Measurements from ENCODE around the gene MRPL53. TPM values are rescaled to one million over a fixed set of nuclear protein-coding genes. Genes with fewer than 3 reads are reported as not detected.
"Not testable (repeated sequence)": the region's sequence is repeated elsewhere in the genome, so short reads cannot be mapped to it uniquely, and the experiment has no call there.

Gene MRPL53
- total RNA-seq, 4 donors from 2014 or later: 15.4 to 40.4 (median 38.8) TPM

DNA sequence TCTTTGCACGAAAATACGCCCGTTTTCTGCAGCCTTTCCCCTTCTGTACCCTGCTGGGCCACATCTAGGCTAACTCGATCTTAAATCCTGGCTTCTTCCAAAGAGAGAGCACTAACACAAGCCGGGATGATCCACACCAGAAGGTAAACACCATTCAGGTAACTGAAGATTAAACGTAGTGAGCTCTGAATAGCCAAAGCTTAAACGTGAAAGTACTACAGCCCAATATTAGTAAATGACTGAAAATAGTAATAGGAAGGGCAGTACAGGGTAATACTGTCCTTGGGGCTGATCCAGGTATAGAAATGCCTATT, 422 bp upstream of the MRPL53 start:
- Histone ChIP-seq H3K36me3 (peaks cover 9 to 36% (median 30%) of the 10 kb centered on the region in 4 donors), H3K4me3 (peak overlapping the region; percentile 63 to 89 (median 73)), H3K27me3 (no peaks in the 10 kb centered on the region), H3K27ac (replicated peaks in 1 of 4) (peak overlapping the region; percentile 80 to 90 (median 84)), H3K9me3 (no peaks in the 10 kb centered on the region), H3K4me1 (peaks cover 20 to 28% (median 26%) of the 10 kb centered on the region in 4 donors)
- intact Hi-C loops (cut with DNase I): no loop called here
- DNase-seq (ENCODE audit: extremely low spot score): no peak
- no peak for TF ChIP-seq EP300 (IDR thresholded peaks at IDR 0.05)
- TF ChIP-seq POLR2A (IDR thresholded peaks at IDR 0.05; ENCODE audit: low read depth): no peak
- TF ChIP-seq, protein P1, sequence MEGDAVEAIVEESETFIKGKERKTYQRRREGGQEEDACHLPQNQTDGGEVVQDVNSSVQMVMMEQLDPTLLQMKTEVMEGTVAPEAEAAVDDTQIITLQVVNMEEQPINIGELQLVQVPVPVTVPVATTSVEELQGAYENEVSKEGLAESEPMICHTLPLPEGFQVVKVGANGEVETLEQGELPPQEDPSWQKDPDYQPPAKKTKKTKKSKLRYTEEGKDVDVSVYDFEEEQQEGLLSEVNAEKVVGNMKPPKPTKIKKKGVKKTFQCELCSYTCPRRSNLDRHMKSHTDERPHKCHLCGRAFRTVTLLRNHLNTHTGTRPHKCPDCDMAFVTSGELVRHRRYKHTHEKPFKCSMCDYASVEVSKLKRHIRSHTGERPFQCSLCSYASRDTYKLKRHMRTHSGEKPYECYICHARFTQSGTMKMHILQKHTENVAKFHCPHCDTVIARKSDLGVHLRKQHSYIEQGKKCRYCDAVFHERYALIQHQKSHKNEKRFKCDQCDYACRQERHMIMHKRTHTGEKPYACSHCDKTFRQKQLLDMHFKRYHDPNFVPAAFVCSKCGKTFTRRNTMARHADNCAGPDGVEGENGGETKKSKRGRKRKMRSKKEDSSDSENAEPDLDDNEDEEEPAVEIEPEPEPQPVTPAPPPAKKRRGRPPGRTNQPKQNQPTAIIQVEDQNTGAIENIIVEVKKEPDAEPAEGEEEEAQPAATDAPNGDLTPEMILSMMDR (IDR thresholded peaks at IDR 0.05): no peak
- TF ChIP-seq POLR2AphosphoS5 (IDR thresholded peaks at IDR 0.05): no peak
- WGBS: 12% methylated on average over 7 of the region's 7 CpGs

DNA sequence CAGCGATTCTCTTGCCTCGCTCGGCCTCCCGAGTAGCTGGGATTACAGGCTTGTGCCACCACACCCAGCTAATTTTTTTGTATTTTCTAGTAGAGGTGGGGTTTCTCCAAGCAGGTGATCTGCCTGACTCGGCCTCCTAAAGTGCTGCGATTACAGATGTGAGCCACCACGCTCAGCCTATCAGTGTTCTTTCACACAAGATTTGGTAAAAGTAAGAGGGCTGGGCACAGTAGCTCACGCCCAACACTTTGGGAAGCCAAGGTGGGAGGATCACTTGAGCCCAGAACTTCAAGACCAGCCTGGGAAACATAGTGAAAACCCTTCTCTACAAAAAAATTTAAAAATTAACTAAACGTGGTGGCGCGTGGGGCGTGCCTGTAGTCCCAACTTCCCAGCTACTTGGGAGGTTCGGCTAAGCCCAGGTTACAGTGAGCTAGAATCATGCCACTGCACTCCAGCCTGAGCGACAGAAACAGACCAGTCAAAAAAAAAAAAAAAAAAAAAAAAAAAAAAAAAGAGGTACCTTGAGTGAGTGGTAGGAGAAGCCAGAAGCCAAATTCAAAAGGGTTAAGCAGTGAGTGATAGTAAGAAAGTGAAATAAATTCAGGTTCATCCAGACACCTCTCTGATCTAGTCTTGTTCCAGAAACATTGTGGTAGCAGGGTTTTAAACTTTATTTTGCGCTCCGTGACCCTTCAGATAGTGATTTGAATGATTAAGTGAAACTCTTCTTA, 981 bp downstream of the MRPL53 start:
- WGBS: 71% methylated on average over 10 of the region's 16 CpGs
- H3K27ac ChIP-seq (replicated peaks in 1 of 4): peak overlapping the region; percentile 80 to 90 (median 84)
- peaks cover 20 to 27% (median 24%) of the 10 kb centered on the region in 4 donors for H3K4me1 ChIP-seq
- TF ChIP-seq EP300 (IDR thresholded peaks at IDR 0.05): no peak
- TF ChIP-seq POLR2AphosphoS5 (IDR thresholded peaks at IDR 0.05): no peak
- TF ChIP-seq, protein P1 (IDR thresholded peaks at IDR 0.05): no peak
- TF ChIP-seq POLR2A (IDR thresholded peaks at IDR 0.05; ENCODE audit: low read depth): no peak
- H3K36me3 ChIP-seq: peaks cover 9 to 25% (median 21%) of the 10 kb centered on the region in 4 donors
- no peak for DNase-seq (ENCODE audit: extremely low spot score)
- no peaks in the 10 kb centered on the region for H3K27me3 ChIP-seq
- intact Hi-C loops (cut with DNase I): no loop called here
- no peaks in the 10 kb centered on the region for H3K9me3 ChIP-seq
- H3K4me3 ChIP-seq: peak overlapping the region; percentile 63 to 89 (median 73)

DNA sequence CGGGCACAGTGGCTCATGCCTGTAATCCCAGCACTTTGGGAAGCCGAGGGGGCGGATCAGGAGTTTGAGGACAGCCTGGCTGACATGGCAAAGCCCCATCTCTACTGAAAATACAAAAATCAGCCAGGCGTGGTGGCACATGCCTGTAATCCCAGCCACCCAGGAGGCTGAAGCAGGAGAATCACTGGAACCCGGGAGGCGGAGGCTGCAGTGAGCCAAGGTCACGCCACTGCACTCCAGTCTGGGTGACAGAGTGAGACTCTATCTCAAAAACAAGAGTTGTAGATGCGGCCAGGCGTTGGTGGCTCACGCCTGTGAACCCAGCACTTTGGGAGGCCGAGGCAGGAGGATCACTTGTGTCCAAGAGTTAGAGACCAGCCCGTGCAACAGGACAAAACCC, 1.7 kb downstream of the MRPL53 start:
- DNase-seq (ENCODE audit: extremely low spot score); H3K9me3 ChIP-seq; H3K27me3 ChIP-seq; H3K4me3 ChIP-seq; intact Hi-C loops (cut with DNase I): not testable (repeated sequence)
- 96% methylated on average over 12 of the region's 12 CpGs for WGBS
- H3K4me1 ChIP-seq: peaks cover 24 to 35% (median 30%) of the 10 kb centered on the region in 4 donors
- H3K36me3 ChIP-seq: peaks cover 9 to 21% (median 17%) of the 10 kb centered on the region in 4 donors
- peak overlapping the region in 2 of 4 donors; percentile 33 to 80 for H3K27ac ChIP-seq (replicated peaks in 1 of 4)

DNA sequence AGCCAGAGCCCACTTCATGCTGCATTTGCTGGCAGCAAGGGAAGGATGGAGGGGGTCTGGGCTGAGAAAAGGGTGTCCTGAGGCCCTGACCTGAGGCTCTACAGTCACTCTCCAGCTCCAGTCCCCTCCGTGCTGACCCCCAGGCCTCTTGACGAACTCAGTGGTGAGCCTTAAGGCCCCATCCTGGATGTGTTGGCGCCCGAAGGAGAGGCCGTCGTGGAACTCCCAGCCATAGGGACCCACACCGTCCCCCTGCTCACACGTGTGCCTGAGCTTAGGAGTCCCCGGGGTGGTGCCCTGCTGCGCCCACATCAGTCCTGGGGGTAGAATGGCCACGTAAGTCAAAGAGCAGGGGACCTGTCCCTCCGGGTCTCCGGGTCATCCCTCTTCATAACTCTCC, 8.1 kb downstream of the MRPL53 start:
- WGBS: 10% methylated on average over 6 of the region's 13 CpGs
- intact Hi-C loops (cut with DNase I): no loop called here
- Histone ChIP-seq H3K27me3 (no peaks in the 10 kb centered on the region), H3K4me1 (peaks cover 14 to 32% (median 28%) of the 10 kb centered on the region in 4 donors), H3K4me3 (peak overlapping the region; percentile 76 to 99 (median 89)), H3K36me3 (peaks cover 14 to 26% (median 23%) of the 10 kb centered on the region in 4 donors), H3K27ac (replicated peaks in 1 of 4) (peak overlapping the region; percentile 77 to 90 (median 82)), H3K9me3 (no peaks in the 10 kb centered on the region)
- no peak for DNase-seq (ENCODE audit: extremely low spot score)
- TF ChIP-seq, protein P1 (IDR thresholded peaks at IDR 0.05): no peak
- TF ChIP-seq EP300 (IDR thresholded peaks at IDR 0.05) (no peak), POLR2AphosphoS5 (IDR thresholded peaks at IDR 0.05) (no peak), POLR2A (IDR thresholded peaks at IDR 0.05; ENCODE audit: low read depth) (no peak)

DNA sequence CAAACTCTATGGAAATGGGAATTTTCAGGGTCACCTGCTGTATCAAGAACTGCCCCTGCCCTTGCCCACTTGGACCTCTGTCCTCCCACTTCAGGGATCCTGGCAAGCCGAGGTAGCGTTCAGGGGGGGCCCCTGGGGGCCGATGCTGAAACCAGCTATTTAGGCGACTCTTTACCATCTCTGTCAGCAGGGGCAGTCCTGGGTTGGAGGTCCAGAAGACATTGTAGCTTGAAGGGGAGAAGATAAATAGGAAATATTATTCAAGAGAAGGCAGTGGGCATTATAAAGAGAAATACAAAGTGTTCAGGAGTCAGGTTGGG, 9.7 kb downstream of the MRPL53 start:
- H3K9me3 ChIP-seq: no peaks in the 10 kb centered on the region
- no peak overlapping the region for H3K27ac ChIP-seq (replicated peaks in 1 of 4)
- WGBS: 92% methylated on average over 4 of the region's 4 CpGs
- DNase-seq (ENCODE audit: extremely low spot score): no peak
- intact Hi-C loops (cut with DNase I): no loop called here
- H3K36me3 ChIP-seq: peaks cover 14 to 26% (median 23%) of the 10 kb centered on the region in 4 donors
- no peaks in the 10 kb centered on the region for H3K27me3 ChIP-seq
- TF ChIP-seq EP300 (IDR thresholded peaks at IDR 0.05) (no peak), POLR2AphosphoS5 (IDR thresholded peaks at IDR 0.05) (no peak), POLR2A (IDR thresholded peaks at IDR 0.05; ENCODE audit: low read depth) (no peak)
- TF ChIP-seq, protein P1 (IDR thresholded peaks at IDR 0.05): no peak
- no peak overlapping the region for H3K4me3 ChIP-seq
- H3K4me1 ChIP-seq: peaks cover 22 to 41% (median 37%) of the 10 kb centered on the region in 4 donors

Data from esophagus muscularis mucosa (tissue), 4 donors.